ENCODE measurements around the gene GMPPB.

GMPPB gene

GRCh38 chr3:49723628-49724551 is at the start of gene GMPPB:
GMPPB (minus strand) TSS chr3:49723951; CDS start chr3:49723726, 225 bp downstream.
- Histone ChIP-seq H3K4me3 (ENCODE audit: low read depth, low read length) (peak within 1 kb of the TSS; percentile 100), H3K27me3 (replicated peaks) (no peaks in the 10 kb centered on the region), H3K27ac (peak within 1 kb of the TSS; percentile 92), H3K36me3 (replicated peaks) (peaks cover 38% of the 10 kb centered on the region)
- TF ChIP-seq CTCF (IDR thresholded peaks at IDR 0.05; ENCODE audit: low read depth, low read length, missing control alignments): no peak
- in situ Hi-C loops (cut with HindIII; ENCODE audit: low pct_ligation_motif_present, low sequenced_read_pairs): no loop called here
- DNase-seq: peak; percentile 96

- Histone ChIP-seq H3K27me3 (replicated peaks) (no peaks in the 10 kb centered on the region), H3K4me3 (ENCODE audit: low read depth, low read length) (no peak overlapping the region), H3K36me3 (replicated peaks) (no peaks in the 10 kb centered on the region), H3K27ac (no peak overlapping the region)
- in situ Hi-C loops (cut with HindIII; ENCODE audit: low pct_ligation_motif_present, low sequenced_read_pairs): no loop called here
- no peak for DNase-seq
- TF ChIP-seq CTCF (IDR thresholded peaks at IDR 0.05; ENCODE audit: low read depth, low read length, missing control alignments): no peak
Observed at GRCh38 chr3:49772703-49773102, 49.0 kb upstream of the GMPPB start.

- in situ Hi-C loops (cut with HindIII; ENCODE audit: low pct_ligation_motif_present, low sequenced_read_pairs): no loop called here
- no peak for DNase-seq
- H3K27ac ChIP-seq: no peak overlapping the region
- H3K4me3 ChIP-seq (ENCODE audit: low read depth, low read length): no peak overlapping the region
- H3K27me3 ChIP-seq (replicated peaks): no peaks in the 10 kb centered on the region
- no peak for TF ChIP-seq CTCF (IDR thresholded peaks at IDR 0.05; ENCODE audit: low read depth, low read length, missing control alignments)
- no peaks in the 10 kb centered on the region for H3K36me3 ChIP-seq (replicated peaks)
Observed at GRCh38 chr3:49771340-49771938, 47.7 kb upstream of the GMPPB start.

- no peak overlapping the region for H3K4me3 ChIP-seq (ENCODE audit: low read depth, low read length)
- no peak for DNase-seq
- TF ChIP-seq CTCF (IDR thresholded peaks at IDR 0.05; ENCODE audit: low read depth, low read length, missing control alignments): no peak
- no peak overlapping the region for H3K27ac ChIP-seq
- in situ Hi-C loops (cut with HindIII; ENCODE audit: low pct_ligation_motif_present, low sequenced_read_pairs): no loop called here
- no peaks in the 10 kb centered on the region for H3K27me3 ChIP-seq (replicated peaks)
- H3K36me3 ChIP-seq (replicated peaks): no peaks in the 10 kb centered on the region
Observed at GRCh38 chr3:49769926-49770325, 46.2 kb upstream of the GMPPB start.

- H3K27ac ChIP-seq: no peak overlapping the region
- in situ Hi-C loops (cut with HindIII; ENCODE audit: low pct_ligation_motif_present, low sequenced_read_pairs): no loop called here
- no peak for TF ChIP-seq CTCF (IDR thresholded peaks at IDR 0.05; ENCODE audit: low read depth, low read length, missing control alignments)
- no peaks in the 10 kb centered on the region for H3K27me3 ChIP-seq (replicated peaks)
- H3K4me3 ChIP-seq (ENCODE audit: low read depth, low read length): no peak overlapping the region
- no peaks in the 10 kb centered on the region for H3K36me3 ChIP-seq (replicated peaks)
- DNase-seq: no peak
Observed at GRCh38 chr3:49769286-49769915, 45.6 kb upstream of the GMPPB start.
